Panc1 (cell line): Measurements from ENCODE around the gene FBXL17. TPM values are rescaled to one million over a fixed set of nuclear protein-coding genes. Genes with fewer than 3 reads are reported as not detected.

Source experiments
- ATAC-seq: fragments of 200-7000 bp; cut with Tn5 transposase; 2 replicates; pipeline ENCODE4 v1.9.1; 2020; ENCODE audit warnings: mild to moderate bottlenecking, moderate library complexity
- BruUV-seq: library from RNA; stranded (reverse); fragments of 400-500 nt; replicated peaks from 2 replicates; lab custom pipeline; 2021; lab: Mats Ljungman, UMichigan
- CTCF ChIA-PET: fragments of 300-600 bp; sonication (Branson Sonifier 250); formaldehyde crosslinking; loops from one replicate; lab custom pipeline; 2022; ENCODE audit warnings: antibody characterized with exemption; lab: Charles Lee
- POLR2A ChIA-PET: fragments of 300-600 bp; sonication (Branson Sonifier 250); formaldehyde crosslinking; loops from one replicate; lab custom pipeline; 2022; ENCODE audit warnings: antibody characterized with exemption; lab: Charles Lee
- DNase-seq: peaks from one replicate; pipeline ENCODE4 v3.0.0-alpha.2; 2010; ENCODE audit warnings: low read depth, low spot score
- H3K27ac ChIP-seq: 2 replicates; pipeline ENCODE4 v1.5.1; 2011; ENCODE audit warnings: mild to moderate bottlenecking, low read length, inconsistent platforms
- H3K27me3 ChIP-seq: fragments of 200-500 bp; sonication (Bioruptor generic); 2 replicates; pipeline ENCODE4 v1.6.0; 2014; ENCODE audit warnings: low read length, inconsistent platforms; ENCODE audit not compliant: control insufficient read depth, insufficient read depth
- H3K36me3 ChIP-seq: fragments of 200-500 bp; sonication (Bioruptor generic); 2 replicates; pipeline ENCODE4 v1.5.1; 2014; ENCODE audit warnings: inconsistent platforms, mild to moderate bottlenecking, low read length, moderate library complexity; ENCODE audit not compliant: control insufficient read depth, insufficient read depth
- H3K4me1 ChIP-seq: 2 replicates; pipeline ENCODE4 v1.5.1; 2011; ENCODE audit warnings: inconsistent platforms, mild to moderate bottlenecking, low read length, moderate library complexity; ENCODE audit not compliant: control insufficient read depth, insufficient read depth
- H3K4me3 ChIP-seq, 2 experiments: 2 replicates each; pipeline ENCODE4 v1.5.1; 2011 to 2012; ENCODE audit warnings: low read depth in 2 of 2, low read length in 2 of 2, mild to moderate bottlenecking in 2 of 2, inconsistent platforms in 1 of 2, moderate library complexity in 1 of 2
- H3K9me3 ChIP-seq: fragments of 200-500 bp; sonication (Bioruptor generic); 2 replicates; pipeline ENCODE4 v1.5.1; 2014; ENCODE audit warnings: low read depth, mild to moderate bottlenecking, inconsistent platforms, low read length, moderate library complexity; ENCODE audit not compliant: control insufficient read depth, insufficient read depth
- CTCF ChIP-seq: fragments of 450-650 bp; IDR thresholded peaks from 2 replicates; pipeline ENCODE4 v1.5.1; 2017; ENCODE audit warnings: mild to moderate bottlenecking
- POLR2AphosphoS5 ChIP-seq: IDR thresholded peaks from 2 replicates; pipeline ENCODE4 v1.6.1; 2012; ENCODE audit warnings: mild to moderate bottlenecking, low read depth, low read length, moderate library complexity
- REST ChIP-seq, 2 experiments: IDR thresholded peaks; 2 replicates each; pipeline ENCODE4 v1.6.1; 2011 to 2012; ENCODE audit warnings: low read depth in 2 of 2, control low read depth in 1 of 2, low read length in 1 of 2, mild to moderate bottlenecking in 1 of 2, moderate library complexity in 1 of 2; ENCODE audit not compliant: insufficient read depth in 1 of 2
- SIN3A ChIP-seq: IDR thresholded peaks from 2 replicates; pipeline ENCODE4 v1.6.1; 2012; ENCODE audit warnings: low read depth, mild to moderate bottlenecking, low read length, moderate library complexity, borderline replicate concordance; ENCODE audit not compliant: insufficient read depth
- TCF7L2 ChIP-seq: IDR thresholded peaks from 2 replicates; pipeline ENCODE4 v1.6.1; 2011; ENCODE audit warnings: mild to moderate bottlenecking, low read depth, low read length, inconsistent platforms
- in situ Hi-C: cut with HindIII; loops from 2 replicates; pipeline ENCODE4 v1.10.0; 2016; ENCODE audit warnings: low sequenced_read_pairs, low pct_unique_long_range_greater_than_20kb
- intact Hi-C: fragments of 100-400 bp; cut with micrococcal nuclease; formaldehyde crosslinking; loops from one replicate; pipeline ENCODE4 v1.10.0; 2022; ENCODE audit not compliant: unreplicated experiment
- total RNA-seq: library from RNA; stranded (reverse); gene quantifications from one replicate; pipeline ENCODE4 v1.2.1, GENCODE V29; 2021; ENCODE audit not compliant: unreplicated experiment

The FBXL17 gene
- total RNA-seq, 1 experiment from 2014 or later = 17.4 TPM

- Histone ChIP-seq H3K27ac (no peak overlapping the region), H3K9me3 (no peaks in the 10 kb centered on the region), H3K27me3 (no peaks in the 10 kb centered on the region), H3K4me1 (no peaks in the 10 kb centered on the region), H3K36me3 (no peaks in the 10 kb centered on the region), H3K4me3 (no peak overlapping the region)
- TF ChIP-seq SIN3A (no peak), TCF7L2 (no peak), REST (IDR thresholded peaks at IDR 0.05; ENCODE audit: insufficient read depth in 1 of 2, low read depth in 2 of 2, low read length in 1 of 2) (no peak), CTCF (no peak), POLR2AphosphoS5 (no peak)
- intact Hi-C loops (no loop called here), in situ Hi-C loops (no loop called here)
- DNase-seq (no peak), ATAC-seq (no peak)
- CTCF ChIA-PET = no interaction called here
- BruUV-seq = no TSS peak
- POLR2A ChIA-PET = no interaction called here
Observed at GRCh38 chr5:107884871-107885270, 497.0 kb downstream of the FBXL17 start.

GRCh38 chr5:107878661-107879060 is 503.2 kb downstream of the FBXL17 start:
- no peak for ATAC-seq
- no TSS peak for BruUV-seq
- in situ Hi-C loops (no loop called here), intact Hi-C loops (no loop called here)
- Histone ChIP-seq H3K9me3 (no peaks in the 10 kb centered on the region), H3K27ac (no peak overlapping the region), H3K36me3 (no peaks in the 10 kb centered on the region), H3K27me3 (no peaks in the 10 kb centered on the region), H3K4me3 (no peak overlapping the region), H3K4me1 (no peaks in the 10 kb centered on the region)
- ChIA-PET POLR2A (no interaction called here), CTCF (no interaction called here)
- no peak for TF ChIP-seq CTCF
- no peak for TF ChIP-seq TCF7L2
- TF ChIP-seq REST (IDR thresholded peaks at IDR 0.05; ENCODE audit: insufficient read depth in 1 of 2, low read depth in 2 of 2, low read length in 1 of 2) = no peak
- no peak for TF ChIP-seq SIN3A
- TF ChIP-seq POLR2AphosphoS5 = no peak
- no peak for DNase-seq
